WI38 (cell line): ENCODE measurements around the gene PCDHA7.
"Not testable (repeated sequence)": the region's sequence is repeated elsewhere in the genome, so short reads cannot be mapped to it uniquely, and the experiment has no call there.

Experiments
- H3K4me3 ChIP-seq: 2 replicates; pipeline ENCODE4 v1.5.1; 2011; ENCODE audit warnings: low read depth, mild to moderate bottlenecking, control low read depth, low read length
- CTCF ChIP-seq: IDR thresholded peaks from 2 replicates; pipeline ENCODE4 v1.5.1; 2012; ENCODE audit warnings: low read depth, mild to moderate bottlenecking, control low read depth, low read length

Gene PCDHA7

DNA sequence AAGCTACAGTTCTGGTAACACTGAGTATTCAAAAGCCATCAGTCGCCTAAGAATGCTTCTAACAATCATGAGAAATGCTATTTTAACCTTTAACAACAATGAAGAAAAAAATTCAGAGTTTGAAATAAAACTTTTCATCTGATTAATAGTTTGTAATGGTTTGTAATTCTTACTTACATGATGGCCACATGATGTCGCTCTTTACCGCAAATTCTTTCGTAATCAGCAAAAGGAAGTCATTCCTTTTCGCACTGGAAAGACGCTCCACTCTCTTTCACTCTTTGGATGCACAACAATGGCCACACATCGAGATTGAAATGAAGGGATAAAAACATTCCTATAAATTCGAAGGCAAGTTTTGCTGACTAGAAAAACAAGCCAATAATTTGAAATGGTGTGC lies at the start of gene PCDHA7:
TSS of gene PCDHA7 (plus strand) at position 277 of the 400 bp plus-strand sequence. CDS start at position 392, 115 bp downstream.
- TF ChIP-seq CTCF: no peak
- no peak within 1 kb of the TSS for H3K4me3 ChIP-seq

GRCh38 chr5:140785905-140786686 lies 48.0 kb upstream of the PCDHA7 start, which contains the start of gene PCDHA1:
Gene PCDHA1, plus strand, starts transcription at chr5:140786140.
- no peak for TF ChIP-seq CTCF
- no peak within 1 kb of the TSS for H3K4me3 ChIP-seq

- H3K4me3 ChIP-seq: not testable (repeated sequence)
Observed at GRCh38 chr5:140787422-140787821, 46.6 kb upstream of the PCDHA7 start.

- not testable (repeated sequence) for H3K4me3 ChIP-seq
Observed at GRCh38 chr5:140787849-140788504, 46.1 kb upstream of the PCDHA7 start.

- no peak for TF ChIP-seq CTCF
Observed at GRCh38 chr5:140791089-140791488, 43.0 kb upstream of the PCDHA7 start.

DNA sequence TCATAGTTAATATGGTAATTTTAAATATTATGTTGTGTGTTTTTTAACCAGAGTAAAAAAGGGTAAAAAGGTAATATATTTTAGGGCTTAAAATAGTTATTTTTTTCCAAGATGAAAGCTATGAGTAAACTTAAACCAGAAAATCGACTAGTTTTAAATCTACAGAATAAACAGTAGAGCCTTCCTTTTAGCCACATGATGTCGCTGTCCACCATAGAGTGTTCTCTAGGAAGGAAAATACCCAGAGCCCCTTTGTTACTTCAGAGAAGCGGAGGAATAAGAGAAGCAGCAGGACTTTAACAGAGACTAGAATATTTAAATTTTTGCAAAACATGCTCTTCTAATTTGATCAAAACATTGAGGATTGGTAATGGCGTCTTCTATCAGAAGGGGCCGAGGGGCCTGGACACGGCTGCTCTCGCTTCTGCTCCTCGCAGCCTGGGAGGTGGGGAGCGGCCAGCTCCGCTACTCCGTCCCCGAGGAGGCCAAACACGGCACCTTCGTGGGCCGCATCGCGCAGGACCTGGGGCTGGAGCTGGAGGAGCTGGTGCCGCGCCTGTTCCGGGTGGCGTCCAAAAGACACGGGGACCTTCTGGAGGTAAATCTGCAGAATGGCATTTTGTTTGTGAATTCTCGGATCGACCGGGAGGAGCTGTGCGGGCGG lies 39.3 kb upstream of the PCDHA7 start, which contains the start of gene PCDHA2:
TSS of gene PCDHA2 (plus strand) at position 258 of the 664 bp plus-strand sequence.
- H3K4me3 ChIP-seq: peak within 1 kb of the TSS; percentile 32
- no peak for TF ChIP-seq CTCF

More at GRCh38 chr5:140791089-140791488, 43.0 kb upstream of the PCDHA7 start:
- H3K4me3 ChIP-seq: no peak overlapping the region

DNA sequence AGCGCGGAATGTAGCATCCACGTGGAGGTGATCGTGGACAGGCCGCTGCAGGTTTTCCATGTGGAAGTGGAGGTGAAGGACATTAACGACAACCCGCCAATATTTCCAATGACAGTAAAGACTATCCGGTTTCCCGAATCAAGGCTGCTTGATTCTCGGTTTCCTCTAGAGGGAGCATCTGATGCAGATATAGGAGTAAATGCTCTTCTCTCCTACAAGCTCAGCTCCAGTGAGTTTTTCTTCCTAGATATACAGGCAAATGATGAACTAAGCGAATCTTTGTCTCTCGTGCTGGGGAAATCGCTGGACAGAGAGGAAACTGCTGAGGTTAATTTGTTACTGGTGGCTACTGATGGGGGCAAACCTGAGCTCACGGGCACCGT lies 38.8 kb upstream of the PCDHA7 start:
- peak overlapping the region; percentile 32 for H3K4me3 ChIP-seq
- TF ChIP-seq CTCF: no peak

- not testable (repeated sequence) for H3K4me3 ChIP-seq
Observed at GRCh38 chr5:140796072-140796717, 37.9 kb upstream of the PCDHA7 start.
